ENCODE results near the gene C14orf132. TPM values are rescaled to one million over a fixed set of nuclear protein-coding genes. Genes with fewer than 3 reads are reported as not detected.

Gene C14orf132
- total and polyA plus RNA-seq, 2 experiments from 2014 or later: 13.9 to 14.1 TPM

GRCh38 chr14:96083667-96084320, 44.6 kb downstream of the C14orf132 start:
- no peak for TF ChIP-seq CTCF (IDR thresholded peaks at IDR 0.05; ENCODE audit: low read depth, low read length)
- no peak for DNase-seq (ENCODE audit: low read depth in 1 of 2, low spot score in 1 of 2)
- H3K4me3 ChIP-seq: no peak overlapping the region
- H3K36me3 ChIP-seq: no peaks in the 10 kb centered on the region
- no peaks in the 10 kb centered on the region for H3K4me1 ChIP-seq (ENCODE audit: low read depth)
- H3K27ac ChIP-seq: no peak overlapping the region
- H3K27me3 ChIP-seq: no peaks in the 10 kb centered on the region
- no peaks in the 10 kb centered on the region for H3K9me3 ChIP-seq (ENCODE audit: low read depth)

- Histone ChIP-seq H3K9me3 (ENCODE audit: low read depth) (no peaks in the 10 kb centered on the region), H3K4me3 (no peak overlapping the region), H3K36me3 (no peaks in the 10 kb centered on the region), H3K27me3 (no peaks in the 10 kb centered on the region), H3K27ac (no peak overlapping the region), H3K4me1 (ENCODE audit: low read depth) (no peaks in the 10 kb centered on the region)
- TF ChIP-seq CTCF (IDR thresholded peaks at IDR 0.05; ENCODE audit: low read depth, low read length): no peak
- DNase-seq (ENCODE audit: low read depth in 1 of 2, low spot score in 1 of 2): no peak
Observed at GRCh38 chr14:96084796-96085195, 45.6 kb downstream of the C14orf132 start.

GRCh38 chr14:96085369-96085768, 46.2 kb downstream of the C14orf132 start:
- Histone ChIP-seq H3K4me3 (no peak overlapping the region), H3K4me1 (ENCODE audit: low read depth) (no peaks in the 10 kb centered on the region), H3K27me3 (no peaks in the 10 kb centered on the region), H3K36me3 (no peaks in the 10 kb centered on the region), H3K9me3 (ENCODE audit: low read depth) (no peaks in the 10 kb centered on the region), H3K27ac (no peak overlapping the region)
- TF ChIP-seq CTCF (IDR thresholded peaks at IDR 0.05; ENCODE audit: low read depth, low read length): no peak
- no peak for DNase-seq (ENCODE audit: low read depth in 1 of 2, low spot score in 1 of 2)

- Histone ChIP-seq H3K4me3 (no peak overlapping the region), H3K9me3 (ENCODE audit: low read depth) (no peaks in the 10 kb centered on the region), H3K4me1 (ENCODE audit: low read depth) (peaks cover 4% of the 10 kb centered on the region), H3K36me3 (no peaks in the 10 kb centered on the region), H3K27ac (no peak overlapping the region), H3K27me3 (no peaks in the 10 kb centered on the region)
- DNase-seq (ENCODE audit: low read depth in 1 of 2, low spot score in 1 of 2): peak in 1 of 2 donors; percentile 70
- TF ChIP-seq CTCF (IDR thresholded peaks at IDR 0.05; ENCODE audit: low read depth, low read length): no peak
Observed at GRCh38 chr14:96086032-96086431, 46.9 kb downstream of the C14orf132 start.

GRCh38 chr14:96086574-96087077, 47.5 kb downstream of the C14orf132 start:
- Histone ChIP-seq H3K27ac (no peak overlapping the region), H3K4me1 (ENCODE audit: low read depth) (peaks cover 5% of the 10 kb centered on the region), H3K9me3 (ENCODE audit: low read depth) (no peaks in the 10 kb centered on the region), H3K36me3 (no peaks in the 10 kb centered on the region), H3K27me3 (no peaks in the 10 kb centered on the region), H3K4me3 (no peak overlapping the region)
- no peak for TF ChIP-seq CTCF (IDR thresholded peaks at IDR 0.05; ENCODE audit: low read depth, low read length)
- peak in 1 of 2 donors; percentile 40 for DNase-seq (ENCODE audit: low read depth in 1 of 2, low spot score in 1 of 2)
